ENCODE measurements around the gene ANKRD53.
"Not testable (repeated sequence)": the region's sequence is repeated elsewhere in the genome, so short reads cannot be mapped to it uniquely, and the experiment has no call there.

Gene ANKRD53

GRCh38 chr2:71011786-71012185 lies 33.4 kb downstream of the ANKRD53 start:
- 41 to 44% methylated on average over 6 of the region's 6 CpGs for WGBS, 2 experiments
- H3K36me3 ChIP-seq (ENCODE audit: control insufficient read depth, insufficient read depth, low read length); H3K4me3 ChIP-seq (ENCODE audit: insufficient read depth, low read depth, low read length); H3K27ac ChIP-seq (ENCODE audit: insufficient read depth, low read depth, low read length, poor library complexity, severe bottlenecking); H3K27me3 ChIP-seq (ENCODE audit: control insufficient read depth, insufficient read depth, low read length, poor library complexity, severe bottlenecking); H3K4me1 ChIP-seq (ENCODE audit: control insufficient read depth, insufficient read depth, low read length); H3K9me3 ChIP-seq (ENCODE audit: control insufficient read depth, low read length): not testable (repeated sequence)

GRCh38 chr2:71018625-71019024 lies 40.2 kb downstream of the ANKRD53 start:
- Histone ChIP-seq H3K27ac (ENCODE audit: insufficient read depth, low read depth, low read length, poor library complexity, severe bottlenecking) (no peak overlapping the region), H3K4me3 (ENCODE audit: insufficient read depth, low read depth, low read length) (no peak overlapping the region), H3K9me3 (ENCODE audit: control insufficient read depth, low read length) (no peaks in the 10 kb centered on the region), H3K4me1 (ENCODE audit: control insufficient read depth, insufficient read depth, low read length) (no peaks in the 10 kb centered on the region), H3K27me3 (ENCODE audit: control insufficient read depth, insufficient read depth, low read length, poor library complexity, severe bottlenecking) (no peaks in the 10 kb centered on the region), H3K36me3 (ENCODE audit: control insufficient read depth, insufficient read depth, low read length) (no peaks in the 10 kb centered on the region)
- WGBS, 2 experiments, result 85 to 94% methylated on average over 8 of the region's 8 CpGs

GRCh38 chr2:71019989-71020388 lies 41.6 kb downstream of the ANKRD53 start:
- H3K4me3 ChIP-seq (ENCODE audit: insufficient read depth, low read depth, low read length); H3K27me3 ChIP-seq (ENCODE audit: control insufficient read depth, insufficient read depth, low read length, poor library complexity, severe bottlenecking); H3K9me3 ChIP-seq (ENCODE audit: control insufficient read depth, low read length); H3K4me1 ChIP-seq (ENCODE audit: control insufficient read depth, insufficient read depth, low read length); H3K27ac ChIP-seq (ENCODE audit: insufficient read depth, low read depth, low read length, poor library complexity, severe bottlenecking); H3K36me3 ChIP-seq (ENCODE audit: control insufficient read depth, insufficient read depth, low read length): not testable (repeated sequence)
- WGBS, 2 experiments, result 98% methylated on average over 2 of the region's 6 CpGs

- H3K4me3 ChIP-seq (ENCODE audit: insufficient read depth, low read depth, low read length); H3K9me3 ChIP-seq (ENCODE audit: control insufficient read depth, low read length); H3K4me1 ChIP-seq (ENCODE audit: control insufficient read depth, insufficient read depth, low read length); H3K27ac ChIP-seq (ENCODE audit: insufficient read depth, low read depth, low read length, poor library complexity, severe bottlenecking); H3K27me3 ChIP-seq (ENCODE audit: control insufficient read depth, insufficient read depth, low read length, poor library complexity, severe bottlenecking); H3K36me3 ChIP-seq (ENCODE audit: control insufficient read depth, insufficient read depth, low read length): not testable (repeated sequence)
- WGBS, 2 experiments, result 86 to 92% methylated on average over 13 to 14 of the region's 14 CpGs
Observed at GRCh38 chr2:71021394-71021793, 43.0 kb downstream of the ANKRD53 start.

GRCh38 chr2:71023553-71024243 lies 45.3 kb downstream of the ANKRD53 start:
- H3K9me3 ChIP-seq (ENCODE audit: control insufficient read depth, low read length); H3K27ac ChIP-seq (ENCODE audit: insufficient read depth, low read depth, low read length, poor library complexity, severe bottlenecking); H3K4me3 ChIP-seq (ENCODE audit: insufficient read depth, low read depth, low read length); H3K27me3 ChIP-seq (ENCODE audit: control insufficient read depth, insufficient read depth, low read length, poor library complexity, severe bottlenecking); H3K4me1 ChIP-seq (ENCODE audit: control insufficient read depth, insufficient read depth, low read length); H3K36me3 ChIP-seq (ENCODE audit: control insufficient read depth, insufficient read depth, low read length): not testable (repeated sequence)
- 83 to 84% methylated on average over 15 of the region's 15 CpGs for WGBS, 2 experiments

Measured in ectodermal cell (in vitro differentiated cells).